NB4 (cell line): ENCODE measurements around the gene RNF150.

ENCODE experiments used
- CTCF ChIP-seq: IDR thresholded peaks from one replicate; pipeline ENCODE4 v1.5.1; 2012; ENCODE audit warnings: low read depth, low read length
- POLR2A ChIP-seq: IDR thresholded peaks from 2 replicates; pipeline ENCODE4 v1.6.1; 2011; ENCODE audit warnings: mild to moderate bottlenecking; ENCODE audit not compliant: insufficient read length; ENCODE audit errors: extremely low read depth

DNA sequence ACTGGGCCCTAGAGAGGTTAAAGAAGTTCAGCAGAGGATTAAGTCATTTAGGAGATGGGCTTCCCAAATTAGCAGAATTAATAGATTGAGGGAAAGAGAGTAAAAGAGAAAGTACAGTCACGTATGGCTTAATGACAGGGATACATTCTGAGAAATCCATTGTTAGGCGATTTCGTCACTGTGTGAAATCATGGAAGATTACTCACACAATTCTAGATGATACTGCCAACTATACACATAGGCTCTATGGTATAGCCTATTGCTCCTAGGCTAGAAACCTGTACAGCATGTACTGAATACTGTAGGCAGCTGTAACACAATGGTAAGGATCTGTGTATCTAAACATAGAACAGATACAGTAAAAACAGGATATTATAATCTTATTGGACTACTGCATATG, 180.6 kb downstream of the RNF150 start:
- TF ChIP-seq POLR2A: no peak
- TF ChIP-seq CTCF: no peak
